Stimulated activated CD4-positive, alpha-beta T cell treated with anti-CD3 and anti-CD28 coated beads, Interleukin-12 subunit alpha, Interleukin-12 subunit beta, amount 100 ng/mL, for 24 hours (primary cell): ENCODE data around the gene FCMR.

ENCODE experiments used
- DNase-seq, 2 experiments: peaks; one replicate each; pipeline ENCODE4 v3.0.0-alpha.2; 2020; ENCODE audit warnings: low read depth in 2 of 2

Gene FCMR

GRCh38 chr1:206921772-206922265 lies at the start of gene FCMR:
Gene FCMR (minus strand): TSS chr1:206921941. CDS start chr1:206921854, 87 bp downstream.
- DNase-seq, result no peak

- no peak for DNase-seq
Observed at GRCh38 chr1:206971029-206971655, 49.4 kb upstream of the FCMR start.

GRCh38 chr1:206970446-206970845 lies 48.7 kb upstream of the FCMR start, which contains the start of gene FCAMR:
Gene FCAMR (minus strand): TSS chr1:206970460. CDS start chr1:206970125, 335 bp downstream.
- DNase-seq, result no peak

DNA sequence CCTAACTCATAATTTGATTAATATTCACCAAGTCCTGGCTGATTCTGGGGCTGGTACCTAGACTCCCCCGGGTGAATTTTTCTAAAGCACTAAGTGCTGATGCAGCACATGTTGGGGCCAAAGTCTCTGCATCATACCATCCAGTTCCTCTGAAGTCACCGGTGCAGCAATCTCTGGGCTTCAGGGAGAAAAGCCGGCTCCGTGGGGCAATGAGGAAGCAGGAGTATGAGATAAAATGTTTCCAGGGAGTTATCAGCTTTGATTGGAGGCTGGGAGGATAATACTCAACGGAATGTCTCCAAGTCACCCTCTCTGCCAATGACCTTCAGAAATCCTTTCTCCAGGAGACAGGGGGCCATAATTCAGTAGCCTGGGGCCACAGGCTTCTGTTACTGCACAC lies 47.3 kb upstream of the FCMR start:
- DNase-seq, result no peak

DNA sequence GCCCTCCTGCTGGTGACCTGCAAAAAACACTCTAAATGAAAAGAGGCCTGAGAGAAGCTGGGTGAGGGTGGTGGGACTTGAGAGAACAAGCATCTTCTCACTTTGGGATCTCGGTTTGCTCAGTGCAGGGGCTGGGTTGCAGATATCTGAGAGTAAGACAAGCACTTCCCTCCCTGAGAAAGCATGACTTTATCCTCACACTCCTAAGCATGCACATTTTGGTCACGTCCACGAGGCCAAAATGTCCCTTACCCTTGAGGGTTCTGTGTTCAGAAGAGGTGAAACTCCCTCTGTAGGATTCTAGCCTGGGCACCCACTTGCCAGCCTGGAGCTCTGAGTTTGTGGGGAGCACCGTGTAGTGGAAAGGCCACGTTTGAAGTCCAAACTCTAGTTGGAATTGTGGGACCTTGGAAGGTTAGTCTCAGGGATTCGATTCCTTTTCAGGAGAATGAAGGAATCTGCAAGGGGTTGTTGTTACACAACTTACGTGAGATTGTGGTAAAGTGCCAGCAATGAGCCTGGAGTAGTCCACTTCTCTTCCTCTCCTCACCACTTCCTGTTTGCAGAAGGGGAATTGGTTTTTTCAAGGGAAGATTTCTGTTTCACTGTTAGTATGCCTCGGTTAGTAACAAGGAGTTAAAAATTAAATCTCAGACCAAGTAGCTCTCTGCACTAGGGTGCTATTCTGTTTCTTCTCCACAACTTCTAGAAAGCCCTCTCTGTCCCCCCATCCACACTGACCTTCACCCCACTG lies 45.5 kb upstream of the FCMR start:
- no peak for DNase-seq

DNA sequence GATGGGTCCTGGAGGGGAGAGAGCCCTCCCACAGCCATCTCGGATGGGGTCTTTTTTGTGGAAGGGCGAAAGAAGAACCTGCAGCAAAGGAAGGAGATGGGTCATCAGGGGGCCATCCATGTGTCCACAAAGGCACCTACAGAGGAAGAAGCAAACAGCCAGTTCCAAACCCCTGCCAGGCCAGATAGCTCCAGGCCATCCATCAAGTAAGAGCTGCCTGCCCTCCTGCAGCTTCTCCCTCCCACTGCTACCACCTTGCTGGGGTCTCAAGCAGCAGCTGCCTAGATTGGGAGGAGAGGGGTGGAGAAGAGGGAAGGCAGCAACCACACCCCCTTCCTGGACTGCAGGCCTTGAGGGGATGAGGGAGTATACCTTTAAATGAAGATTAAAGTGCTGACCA lies 44.0 kb upstream of the FCMR start:
- DNase-seq, result no peak

GRCh38 chr1:206963740-206964139 lies 42.0 kb upstream of the FCMR start:
- no peak for DNase-seq

GRCh38 chr1:206963119-206963712 lies 41.5 kb upstream of the FCMR start:
- no peak for DNase-seq

- DNase-seq, result no peak
Observed at GRCh38 chr1:206962272-206962671, 40.5 kb upstream of the FCMR start.

- DNase-seq, result no peak
Observed at GRCh38 chr1:206961668-206962067, 39.9 kb upstream of the FCMR start.

GRCh38 chr1:206960676-206961386 lies 39.1 kb upstream of the FCMR start:
- no peak for DNase-seq

- no peak for DNase-seq
Observed at GRCh38 chr1:206958144-206958543, 36.4 kb upstream of the FCMR start.

GRCh38 chr1:206957639-206958038 lies 35.9 kb upstream of the FCMR start:
- DNase-seq, result no peak

- no peak for DNase-seq
Observed at GRCh38 chr1:206955476-206956451, 34.0 kb upstream of the FCMR start.

- DNase-seq, result no peak
Observed at GRCh38 chr1:206954459-206955342, 33.0 kb upstream of the FCMR start.

DNA sequence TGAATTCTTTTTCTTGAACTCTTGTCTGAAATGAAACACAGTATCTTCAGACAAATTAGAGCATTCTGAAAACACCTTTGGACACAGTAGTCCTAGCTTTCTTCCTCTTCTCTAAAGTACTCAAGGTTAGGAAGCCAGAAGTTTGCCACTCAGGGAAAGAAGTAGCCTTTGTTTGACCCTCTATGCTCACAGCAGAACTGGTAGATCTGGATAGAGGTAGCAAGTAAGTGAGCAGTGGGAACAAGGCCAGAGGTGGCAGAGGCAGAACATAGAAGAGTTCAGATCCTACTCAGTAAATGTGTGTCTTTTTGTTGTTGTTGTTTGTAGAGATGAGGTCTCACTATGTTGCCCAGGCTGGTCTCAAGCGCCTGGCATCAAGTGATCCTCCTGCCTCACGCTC lies 31.9 kb upstream of the FCMR start:
- DNase-seq, result no peak

- DNase-seq, result no peak
Observed at GRCh38 chr1:206953126-206953525, 31.4 kb upstream of the FCMR start.

DNA sequence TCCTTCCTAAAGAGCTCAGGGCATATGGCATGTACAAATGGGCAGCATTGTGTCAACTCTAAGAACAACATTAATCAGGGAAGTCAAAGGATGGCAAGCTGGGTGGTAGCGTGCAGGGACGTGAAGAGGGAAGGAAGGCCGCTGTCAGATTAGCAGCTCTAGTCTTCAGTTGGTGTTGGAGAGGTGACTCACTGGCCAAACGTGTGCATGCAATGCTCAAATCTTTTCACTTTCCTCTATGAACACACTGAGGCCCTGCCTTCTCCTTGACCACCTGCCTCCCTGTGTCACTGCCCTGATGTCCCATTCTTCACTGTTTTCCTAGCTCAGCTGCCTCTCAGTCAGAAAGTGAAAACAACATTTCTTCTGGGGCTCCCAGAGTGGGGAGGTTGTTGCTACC lies 30.4 kb upstream of the FCMR start:
- DNase-seq, result no peak

DNA sequence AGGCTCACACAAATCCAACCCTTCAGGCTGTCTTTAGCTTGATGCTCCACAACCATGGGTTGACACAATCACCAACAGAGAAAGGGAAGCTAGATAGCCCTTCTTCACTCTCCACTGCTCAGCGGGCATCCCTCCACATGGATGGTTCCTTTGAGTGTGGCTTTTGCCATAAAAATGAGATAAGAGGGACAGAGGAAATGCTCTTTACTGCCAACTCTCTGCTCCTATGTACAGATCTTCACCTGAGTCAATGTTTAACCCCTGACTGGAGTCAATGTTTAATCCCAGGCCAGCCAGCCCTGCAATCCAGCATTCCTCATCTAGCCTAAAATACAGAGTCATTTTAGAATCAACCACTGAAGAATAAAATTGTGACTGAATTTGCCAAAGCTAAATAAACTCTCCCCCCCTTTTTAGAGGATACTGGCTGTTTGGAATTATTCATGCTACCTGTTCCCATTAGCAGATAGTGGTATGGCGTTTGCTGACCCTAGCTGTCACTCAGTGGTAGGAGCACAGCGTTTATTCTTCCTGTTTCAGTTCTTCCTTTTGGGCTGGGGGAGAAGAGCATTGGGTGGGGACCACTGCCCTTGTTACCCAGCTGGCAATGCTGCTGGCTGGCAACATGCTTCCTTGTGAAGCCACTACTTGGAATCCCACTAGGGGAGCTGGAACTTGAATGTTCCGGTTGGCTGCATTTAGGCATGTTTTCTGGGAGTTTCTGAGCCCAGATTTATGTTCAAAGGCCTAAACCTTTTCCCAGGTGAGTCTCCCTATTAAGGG lies 29.8 kb upstream of the FCMR start:
- no peak for DNase-seq
